Cardiac fibroblast (primary cell): ENCODE measurements around the gene PUM1.

Experiments
- DNase-seq, 2 donors: peaks; one replicate each; pipeline versions ENCODE4 v3.0.0 to v3.0.0-alpha.2; 2010; ENCODE audit warnings: low read depth in 2 of 2
- H3K4me3 ChIP-seq, 2 donors: replicated peaks in 1 of 2; 1 replicate in 1 of 2; 2 replicates in 1 of 2; pipeline ENCODE4 v1.5.1; 2011; ENCODE audit warnings: low read depth in 2 of 2, low read length in 2 of 2, mild to moderate bottlenecking in 2 of 2, moderate library complexity in 1 of 2
- TF ChIP-seq, protein P1 (sequence below): IDR thresholded peaks from one replicate; pipeline ENCODE4 v1.5.1; 2011; ENCODE audit warnings: low read depth, mild to moderate bottlenecking, low read length, inconsistent platforms

PUM1 gene

DNA sequence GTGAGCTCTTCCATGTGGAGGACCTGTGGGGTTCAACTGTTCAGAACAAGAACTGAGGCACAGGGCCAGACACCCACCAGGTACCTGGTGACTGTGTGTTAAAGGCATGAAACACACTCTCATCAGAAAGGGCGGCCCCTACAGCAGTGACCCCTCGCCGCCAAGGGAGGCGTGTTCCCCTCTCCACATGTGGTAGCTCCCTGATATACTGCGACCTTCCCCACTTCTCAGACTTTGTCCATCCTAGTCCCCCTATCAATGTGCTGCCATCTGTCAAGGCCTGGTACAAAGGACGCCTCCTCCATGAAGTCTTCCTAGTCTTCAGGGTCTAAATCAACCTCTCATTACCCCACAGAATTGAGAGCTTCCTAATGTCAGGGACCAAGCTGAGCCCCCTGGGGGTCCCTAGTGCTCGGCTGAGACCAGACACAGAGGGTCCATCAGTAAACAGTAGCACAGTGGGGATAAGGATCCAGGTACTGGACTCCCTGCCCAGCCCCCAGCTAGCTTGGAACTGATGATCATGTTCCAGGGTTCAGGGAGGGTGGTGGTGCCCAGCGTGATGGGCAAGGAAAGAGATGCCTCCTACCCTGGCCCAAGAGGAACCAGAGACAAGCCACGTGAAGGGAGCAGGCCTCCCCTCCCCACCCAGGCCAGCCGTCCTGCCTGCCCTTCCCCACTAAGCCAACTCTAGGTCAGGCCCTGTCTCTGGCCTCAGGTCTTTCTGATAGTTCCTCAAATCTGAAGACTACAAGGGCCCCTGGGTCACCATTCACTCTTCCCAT, 167.3 kb downstream of the PUM1 start:
- TF ChIP-seq, protein P1, sequence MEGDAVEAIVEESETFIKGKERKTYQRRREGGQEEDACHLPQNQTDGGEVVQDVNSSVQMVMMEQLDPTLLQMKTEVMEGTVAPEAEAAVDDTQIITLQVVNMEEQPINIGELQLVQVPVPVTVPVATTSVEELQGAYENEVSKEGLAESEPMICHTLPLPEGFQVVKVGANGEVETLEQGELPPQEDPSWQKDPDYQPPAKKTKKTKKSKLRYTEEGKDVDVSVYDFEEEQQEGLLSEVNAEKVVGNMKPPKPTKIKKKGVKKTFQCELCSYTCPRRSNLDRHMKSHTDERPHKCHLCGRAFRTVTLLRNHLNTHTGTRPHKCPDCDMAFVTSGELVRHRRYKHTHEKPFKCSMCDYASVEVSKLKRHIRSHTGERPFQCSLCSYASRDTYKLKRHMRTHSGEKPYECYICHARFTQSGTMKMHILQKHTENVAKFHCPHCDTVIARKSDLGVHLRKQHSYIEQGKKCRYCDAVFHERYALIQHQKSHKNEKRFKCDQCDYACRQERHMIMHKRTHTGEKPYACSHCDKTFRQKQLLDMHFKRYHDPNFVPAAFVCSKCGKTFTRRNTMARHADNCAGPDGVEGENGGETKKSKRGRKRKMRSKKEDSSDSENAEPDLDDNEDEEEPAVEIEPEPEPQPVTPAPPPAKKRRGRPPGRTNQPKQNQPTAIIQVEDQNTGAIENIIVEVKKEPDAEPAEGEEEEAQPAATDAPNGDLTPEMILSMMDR: no peak
- no peak for DNase-seq
- H3K4me3 ChIP-seq: no peak overlapping the region

DNA sequence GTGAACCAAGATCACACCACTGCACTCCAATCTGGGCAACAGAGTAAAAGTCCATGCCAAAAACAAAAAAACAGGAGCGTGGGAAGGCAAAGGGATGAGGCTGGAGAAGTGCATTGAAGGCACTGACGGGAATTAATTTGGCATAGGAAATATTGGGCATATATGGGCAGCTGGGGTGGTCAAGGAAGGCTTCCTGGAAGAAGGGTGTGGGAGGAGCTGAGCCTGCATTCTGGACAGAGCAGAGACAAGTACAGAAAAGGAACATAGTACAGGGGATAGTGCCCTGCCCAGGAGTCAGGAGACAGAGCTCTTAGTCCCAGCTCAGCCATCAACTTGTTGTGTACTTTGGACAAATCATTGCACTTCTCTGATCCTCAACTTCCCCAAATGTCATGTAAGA, 168.6 kb downstream of the PUM1 start:
- H3K4me3 ChIP-seq: no peak overlapping the region
- DNase-seq: no peak
- TF ChIP-seq, protein P1: no peak

DNA sequence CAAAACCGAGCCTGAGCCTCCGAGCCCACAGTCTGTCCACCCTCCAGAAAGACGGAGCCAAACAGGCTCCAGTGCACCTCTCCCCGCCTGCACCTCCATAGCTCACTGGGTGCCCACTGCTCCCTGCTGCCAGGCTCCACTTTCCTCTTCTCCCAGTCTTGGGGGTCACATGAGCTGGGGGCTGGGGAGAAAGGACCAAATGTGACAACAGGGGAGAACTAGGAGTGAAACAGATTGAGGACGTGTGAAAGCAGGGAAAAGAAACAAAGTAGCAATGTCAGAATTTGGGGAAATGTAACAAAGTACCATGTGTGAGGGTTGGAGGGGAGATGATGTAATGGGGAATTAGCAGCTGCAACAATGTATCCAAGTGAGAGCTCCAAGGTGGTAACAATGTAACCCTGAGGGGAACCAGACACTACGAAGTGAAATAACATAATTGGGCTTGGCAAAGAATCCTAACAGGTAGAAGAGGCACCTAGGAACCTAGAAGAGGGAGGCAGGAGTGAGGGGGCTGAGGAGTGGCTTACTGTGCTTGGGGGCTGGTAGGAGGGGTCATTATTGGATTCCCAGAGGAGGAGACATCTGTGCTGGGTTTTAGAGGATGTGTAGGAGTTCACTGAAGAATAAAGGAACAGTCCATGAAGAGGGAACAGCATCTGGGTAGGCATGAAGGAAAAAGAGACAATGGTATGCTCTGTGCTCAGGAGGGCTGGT, 169.4 kb downstream of the PUM1 start:
- TF ChIP-seq, protein P1: no peak
- no peak overlapping the region for H3K4me3 ChIP-seq
- no peak for DNase-seq

DNA sequence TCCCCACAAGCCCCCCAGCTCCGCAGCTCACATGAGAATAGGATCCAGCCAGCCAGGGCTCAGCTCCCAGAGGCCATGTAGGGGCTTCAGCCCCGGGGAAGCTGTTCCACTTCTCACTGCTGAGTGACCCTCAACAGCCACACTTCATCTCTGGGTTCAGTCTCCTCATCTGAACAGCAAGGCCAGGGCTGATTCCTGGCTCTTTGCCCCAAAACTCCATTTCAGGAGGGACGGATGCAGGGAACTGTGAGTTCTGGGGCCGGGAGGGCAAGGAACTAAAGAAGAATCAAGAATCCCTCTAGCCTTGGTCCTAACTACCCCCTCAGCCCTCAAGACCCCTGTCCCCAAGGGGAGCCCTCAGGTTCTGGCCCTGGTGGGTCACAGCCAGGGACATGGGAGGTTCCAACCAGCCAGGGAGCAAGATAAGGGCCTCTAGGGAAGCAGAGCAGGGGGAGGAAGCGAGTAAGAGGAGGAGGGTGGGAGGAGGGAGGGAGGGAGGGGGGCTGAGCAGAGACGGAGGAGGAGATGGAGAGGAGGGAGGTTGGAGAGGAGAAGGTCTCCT, 170.1 kb downstream of the PUM1 start:
- H3K4me3 ChIP-seq: no peak overlapping the region
- TF ChIP-seq, protein P1: no peak
- DNase-seq: peak in 1 of 2 donors; percentile 31

DNA sequence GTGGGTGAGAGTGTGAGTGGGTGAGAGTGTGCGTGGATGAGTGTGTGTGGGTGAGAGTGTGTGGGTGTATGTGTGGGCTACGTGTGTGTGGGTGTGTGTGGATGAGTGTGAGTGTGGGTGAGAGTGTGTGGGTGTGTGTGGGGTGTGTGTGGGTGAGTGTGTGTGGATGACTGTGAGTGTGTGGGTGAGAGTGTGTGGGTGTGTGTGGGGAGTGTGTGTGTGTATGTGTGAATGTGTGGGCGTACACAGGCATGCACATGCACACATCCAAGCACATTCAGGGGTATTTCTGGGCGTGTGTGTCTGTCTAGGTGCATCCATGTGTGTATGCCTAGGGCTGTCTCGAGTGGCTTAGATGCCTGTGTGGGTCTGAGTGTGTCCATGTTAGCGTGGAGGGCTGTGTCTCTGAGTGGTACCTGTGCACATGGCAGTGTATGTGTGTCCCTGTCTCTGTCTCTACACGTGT, 171.0 kb downstream of the PUM1 start:
- no peak for DNase-seq
- H3K4me3 ChIP-seq: no peak overlapping the region
- TF ChIP-seq, protein P1: no peak

DNA sequence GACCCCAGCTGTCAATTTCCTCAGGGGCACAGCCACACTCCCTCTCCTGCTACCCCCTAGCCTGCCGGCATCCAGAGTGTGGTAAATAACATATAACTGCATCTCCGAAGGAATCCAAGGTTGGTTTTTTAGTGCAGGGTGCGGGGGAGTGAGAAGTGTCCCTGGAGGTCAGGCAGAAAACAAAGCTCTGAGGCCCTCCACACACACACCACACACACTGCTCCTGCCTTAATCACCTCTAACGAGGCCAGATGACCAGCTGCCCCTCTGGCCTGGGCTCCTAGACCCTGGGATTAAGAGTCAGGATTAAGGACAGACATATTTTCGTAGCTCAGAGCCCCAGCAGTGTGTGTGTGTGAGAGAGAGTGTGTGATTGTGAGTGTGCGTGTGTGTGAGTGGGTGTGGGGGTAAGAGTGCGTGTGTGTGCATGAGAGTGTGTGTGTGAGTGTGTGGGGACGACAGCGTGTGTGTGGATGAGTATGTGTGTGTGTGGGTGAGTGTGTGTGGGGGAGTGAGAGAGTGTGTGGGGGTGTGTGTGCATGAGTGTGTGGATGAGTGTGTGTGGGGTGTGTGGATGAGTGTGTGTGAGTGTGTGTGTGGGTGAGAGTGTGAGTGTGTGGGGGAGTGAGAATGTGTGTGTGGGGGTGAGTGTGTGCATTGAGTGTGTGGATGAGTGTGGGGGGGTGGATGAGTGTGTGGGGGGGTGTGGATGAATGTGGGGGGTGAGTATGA, 171.6 kb downstream of the PUM1 start:
- DNase-seq: no peak
- H3K4me3 ChIP-seq: no peak overlapping the region
- TF ChIP-seq, protein P1: no peak
